Breast epithelium (tissue), 4 donors: Measurements from ENCODE around the gene FDPS. TPM values are rescaled to one million over a fixed set of nuclear protein-coding genes. Genes with fewer than 3 reads are reported as not detected.

Experiments used
- DNase-seq, 2 donors: peaks; one replicate each; pipeline ENCODE4 v3.0.0-alpha.2; 2019; ENCODE audit warnings: low spot score in 2 of 2
- H3K27ac ChIP-seq, 2 donors: fragments of 200-600 bp; sonication (generic) in 1 of 2; one replicate each; pipeline ENCODE4 v1.5.1; 2016 to 2019; ENCODE audit warnings: mild to moderate bottlenecking in 1 of 2
- H3K27me3 ChIP-seq, 2 donors: fragments of 200-600 bp; sonication (generic) in 1 of 2; one replicate each; pipeline versions ENCODE4 v1.5.1 to v1.6.0; 2017 to 2019; ENCODE audit warnings: control low read depth in 1 of 2, mild to moderate bottlenecking in 1 of 2
- H3K36me3 ChIP-seq: fragments of 200-600 bp; one replicate; pipeline ENCODE4 v1.5.1; 2019
- H3K4me1 ChIP-seq, 2 donors: fragments of 200-600 bp; sonication (generic); one replicate each; pipeline ENCODE4 v1.5.1; 2016 to 2019; ENCODE audit warnings: control low read depth in 1 of 2
- H3K4me3 ChIP-seq, 3 donors: fragments of 200-600 bp; sonication (generic); 1 replicate in 2 of 3; 2 replicates in 1 of 3; pipeline ENCODE4 v1.5.1; 2016 to 2019; ENCODE audit warnings: mild to moderate bottlenecking in 3 of 3, moderate library complexity in 2 of 3
- H3K9me3 ChIP-seq, 2 donors: fragments of 200-600 bp; sonication (generic) in 1 of 2; one replicate each; pipeline ENCODE4 v1.5.1; 2016 to 2019; ENCODE audit warnings: control low read depth in 1 of 2
- POLR2A ChIP-seq: fragments of 450-650 bp; IDR thresholded peaks from one replicate; pipeline ENCODE4 v1.6.1; 2016; ENCODE audit warnings: antibody characterized with exemption, mild to moderate bottlenecking, moderate library complexity
- POLR2AphosphoS5 ChIP-seq, 3 donors: sonication (generic); formaldehyde crosslinking; IDR thresholded peaks; one replicate each; pipeline ENCODE4 v1.6.1; 2017; ENCODE audit warnings: antibody characterized with exemption in 3 of 3
- intact Hi-C: fragments of 100-400 bp; cut with DNase I; formaldehyde crosslinking; loops from one replicate; pipeline ENCODE4 v1.15.1; 2023; ENCODE audit warnings: low total_unique reads
- total RNA-seq, 3 donors: library from RNA; depleted of rRNA; stranded (reverse); fragments of >200 nt; gene quantifications; one replicate each; pipeline ENCODE4 v1.1.0, GENCODE V29; 2016
- TF ChIP-seq, protein P1 (sequence below), 3 donors: fragments of 450-650 bp; IDR thresholded peaks; one replicate each; pipeline ENCODE4 v1.5.1; 2016 to 2017; ENCODE audit warnings: antibody characterized with exemption in 3 of 3, mild to moderate bottlenecking in 3 of 3, moderate library complexity in 3 of 3

Gene FDPS
- total RNA-seq, 3 donors from 2014 or later: 84.2 to 102 (median 93.1) TPM

DNA sequence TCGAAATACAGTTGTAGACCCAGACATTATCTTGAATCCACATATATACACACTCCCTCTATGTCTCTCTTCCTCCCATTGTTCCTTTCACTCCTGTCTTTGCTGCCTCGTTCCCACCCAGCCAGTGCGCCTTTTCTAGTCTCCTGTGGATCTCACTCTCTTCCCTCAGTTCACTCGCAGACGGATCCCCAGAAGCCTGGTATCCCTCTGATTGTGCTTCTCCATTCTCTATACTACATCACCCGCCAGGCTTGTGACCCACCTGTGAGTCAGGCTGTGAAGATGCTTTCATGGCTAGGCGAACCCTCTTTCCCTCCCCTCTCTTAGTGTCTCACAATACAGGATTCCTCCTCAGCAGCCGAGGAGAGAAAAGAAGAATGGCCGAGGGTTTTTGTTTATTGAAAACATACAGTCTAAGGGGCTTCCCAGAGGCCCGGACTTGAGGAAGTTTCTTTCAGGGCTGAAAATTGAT is 29.9 kb upstream of the FDPS start:
- no peaks in the 10 kb centered on the region for H3K27me3 ChIP-seq
- no peaks in the 10 kb centered on the region for H3K9me3 ChIP-seq
- intact Hi-C loops: no loop called here
- H3K27ac ChIP-seq: no peak overlapping the region
- DNase-seq: no peak
- H3K4me3 ChIP-seq: peak overlapping the region in 1 of 3 donors; percentile 94
- no peaks in the 10 kb centered on the region for H3K36me3 ChIP-seq
- peaks cover 0 to 3% of the 10 kb centered on the region in 2 donors for H3K4me1 ChIP-seq
- TF ChIP-seq POLR2AphosphoS5 (IDR thresholded peaks at IDR 0.05) (no peak), POLR2A (no peak)
- TF ChIP-seq, protein P1, sequence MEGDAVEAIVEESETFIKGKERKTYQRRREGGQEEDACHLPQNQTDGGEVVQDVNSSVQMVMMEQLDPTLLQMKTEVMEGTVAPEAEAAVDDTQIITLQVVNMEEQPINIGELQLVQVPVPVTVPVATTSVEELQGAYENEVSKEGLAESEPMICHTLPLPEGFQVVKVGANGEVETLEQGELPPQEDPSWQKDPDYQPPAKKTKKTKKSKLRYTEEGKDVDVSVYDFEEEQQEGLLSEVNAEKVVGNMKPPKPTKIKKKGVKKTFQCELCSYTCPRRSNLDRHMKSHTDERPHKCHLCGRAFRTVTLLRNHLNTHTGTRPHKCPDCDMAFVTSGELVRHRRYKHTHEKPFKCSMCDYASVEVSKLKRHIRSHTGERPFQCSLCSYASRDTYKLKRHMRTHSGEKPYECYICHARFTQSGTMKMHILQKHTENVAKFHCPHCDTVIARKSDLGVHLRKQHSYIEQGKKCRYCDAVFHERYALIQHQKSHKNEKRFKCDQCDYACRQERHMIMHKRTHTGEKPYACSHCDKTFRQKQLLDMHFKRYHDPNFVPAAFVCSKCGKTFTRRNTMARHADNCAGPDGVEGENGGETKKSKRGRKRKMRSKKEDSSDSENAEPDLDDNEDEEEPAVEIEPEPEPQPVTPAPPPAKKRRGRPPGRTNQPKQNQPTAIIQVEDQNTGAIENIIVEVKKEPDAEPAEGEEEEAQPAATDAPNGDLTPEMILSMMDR (IDR thresholded peaks at IDR 0.05): no peak

DNA sequence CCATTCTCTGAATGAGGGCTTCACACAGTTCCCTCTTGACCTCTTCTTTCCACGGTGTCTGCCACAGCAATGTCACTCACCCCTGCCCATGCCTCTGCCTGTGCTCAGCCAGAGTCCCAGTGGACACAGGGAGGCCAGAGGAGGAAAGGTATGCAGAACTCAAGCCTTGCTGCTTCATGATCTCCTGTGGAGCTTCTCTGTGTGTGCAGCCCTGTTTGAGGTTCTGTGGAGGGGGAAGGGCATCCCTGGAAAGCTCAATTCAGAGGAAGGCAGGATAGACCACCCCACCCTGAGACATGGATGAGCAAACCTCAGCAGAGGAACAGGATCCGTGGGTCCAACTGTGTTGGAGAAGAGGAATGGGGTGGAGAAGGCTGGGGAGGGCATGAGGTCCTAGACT is 29.4 kb upstream of the FDPS start:
- H3K4me3 ChIP-seq: no peak overlapping the region
- no peaks in the 10 kb centered on the region for H3K27me3 ChIP-seq
- no peak overlapping the region for H3K27ac ChIP-seq
- no peaks in the 10 kb centered on the region for H3K36me3 ChIP-seq
- peaks cover 0 to 3% of the 10 kb centered on the region in 2 donors for H3K4me1 ChIP-seq
- H3K9me3 ChIP-seq: no peaks in the 10 kb centered on the region
- DNase-seq: no peak
- TF ChIP-seq POLR2A (no peak), POLR2AphosphoS5 (IDR thresholded peaks at IDR 0.05) (no peak)
- TF ChIP-seq, protein P1 (IDR thresholded peaks at IDR 0.05): no peak
- intact Hi-C loops: no loop called here

GRCh38 chr1:155282488-155283091 is 26.1 kb upstream of the FDPS start:
- Histone ChIP-seq H3K27me3 (no peaks in the 10 kb centered on the region), H3K36me3 (no peaks in the 10 kb centered on the region), H3K4me3 (no peak overlapping the region), H3K4me1 (peaks cover 0 to 3% of the 10 kb centered on the region in 2 donors), H3K9me3 (no peaks in the 10 kb centered on the region), H3K27ac (no peak overlapping the region)
- intact Hi-C loops: no loop called here
- DNase-seq: no peak
- TF ChIP-seq, protein P1 (IDR thresholded peaks at IDR 0.05): no peak
- TF ChIP-seq POLR2A: no peak

GRCh38 chr1:155284476-155284875 is 24.2 kb upstream of the FDPS start:
- H3K27me3 ChIP-seq: no peaks in the 10 kb centered on the region
- H3K27ac ChIP-seq: no peak overlapping the region
- H3K9me3 ChIP-seq: no peaks in the 10 kb centered on the region
- H3K36me3 ChIP-seq: no peaks in the 10 kb centered on the region
- TF ChIP-seq, protein P1 (IDR thresholded peaks at IDR 0.05): no peak
- TF ChIP-seq POLR2A (no peak), POLR2AphosphoS5 (IDR thresholded peaks at IDR 0.05) (no peak)
- H3K4me1 ChIP-seq: no peaks in the 10 kb centered on the region
- intact Hi-C loops: no loop called here
- DNase-seq: no peak
- no peak overlapping the region for H3K4me3 ChIP-seq

- no peak for DNase-seq
- intact Hi-C loops: no loop called here
- TF ChIP-seq, protein P1 (IDR thresholded peaks at IDR 0.05): no peak
- TF ChIP-seq POLR2A (no peak), POLR2AphosphoS5 (IDR thresholded peaks at IDR 0.05) (no peak)
Observed at GRCh38 chr1:155285063-155285462, 23.6 kb upstream of the FDPS start.

More at GRCh38 chr1:155285063-155285462, 23.6 kb upstream of the FDPS start:
- Histone ChIP-seq H3K4me1 (no peaks in the 10 kb centered on the region), H3K9me3 (no peaks in the 10 kb centered on the region), H3K27ac (no peak overlapping the region), H3K27me3 (no peaks in the 10 kb centered on the region), H3K36me3 (no peaks in the 10 kb centered on the region), H3K4me3 (no peak overlapping the region)
